HEK293 (cell line): ENCODE data around the gene STX11.

Source experiments
- TRIM28 ChIP-seq: IDR thresholded peaks from 2 replicates; pipeline ENCODE4 v1.6.1; 2011; ENCODE audit warnings: low read length, control low read depth, borderline replicate concordance
- ZBTB21 ChIP-seq: fragments of 450-650 bp; formaldehyde crosslinking; IDR thresholded peaks from 2 replicates; pipeline ENCODE4 v1.5.1; 2017; ENCODE audit warnings: missing biosample characterization, missing genetic modification characterization
- ZNF10 ChIP-seq: fragments of 450-650 bp; formaldehyde crosslinking; IDR thresholded peaks from 2 replicates; pipeline ENCODE4 v1.5.1; 2017; ENCODE audit warnings: missing biosample characterization, missing genetic modification characterization
- ZNF138 ChIP-seq: fragments of 450-650 bp; formaldehyde crosslinking; IDR thresholded peaks from 2 replicates; pipeline ENCODE4 v1.5.1; 2016; ENCODE audit warnings: missing biosample characterization, missing genetic modification characterization, borderline replicate concordance
- ZNF239 ChIP-seq: fragments of 450-650 bp; formaldehyde crosslinking; IDR thresholded peaks from 2 replicates; pipeline ENCODE4 v1.5.1; 2016; ENCODE audit warnings: missing biosample characterization, missing genetic modification characterization
- ZNF404 ChIP-seq: fragments of 450-650 bp; formaldehyde crosslinking; IDR thresholded peaks from 2 replicates; pipeline ENCODE4 v1.5.1; 2017; ENCODE audit warnings: missing biosample characterization, missing genetic modification characterization
- TF ChIP-seq, protein P1 (sequence below): fragments of 450-650 bp; formaldehyde crosslinking; IDR thresholded peaks from 2 replicates; pipeline ENCODE4 v1.5.1; 2016; ENCODE audit warnings: missing biosample characterization, missing genetic modification characterization
- TF ChIP-seq, protein P2 (sequence below): fragments of 450-650 bp; formaldehyde crosslinking; IDR thresholded peaks from 2 replicates; pipeline ENCODE4 v1.5.1; 2016; ENCODE audit warnings: missing biosample characterization, missing genetic modification characterization
- TF ChIP-seq, protein P3 (sequence below): sonication (generic); formaldehyde crosslinking; IDR thresholded peaks from 2 replicates; pipeline ENCODE4 v1.8.1; 2022; ENCODE audit warnings: mild to moderate bottlenecking, moderate library complexity, missing genetic modification reagents

DNA sequence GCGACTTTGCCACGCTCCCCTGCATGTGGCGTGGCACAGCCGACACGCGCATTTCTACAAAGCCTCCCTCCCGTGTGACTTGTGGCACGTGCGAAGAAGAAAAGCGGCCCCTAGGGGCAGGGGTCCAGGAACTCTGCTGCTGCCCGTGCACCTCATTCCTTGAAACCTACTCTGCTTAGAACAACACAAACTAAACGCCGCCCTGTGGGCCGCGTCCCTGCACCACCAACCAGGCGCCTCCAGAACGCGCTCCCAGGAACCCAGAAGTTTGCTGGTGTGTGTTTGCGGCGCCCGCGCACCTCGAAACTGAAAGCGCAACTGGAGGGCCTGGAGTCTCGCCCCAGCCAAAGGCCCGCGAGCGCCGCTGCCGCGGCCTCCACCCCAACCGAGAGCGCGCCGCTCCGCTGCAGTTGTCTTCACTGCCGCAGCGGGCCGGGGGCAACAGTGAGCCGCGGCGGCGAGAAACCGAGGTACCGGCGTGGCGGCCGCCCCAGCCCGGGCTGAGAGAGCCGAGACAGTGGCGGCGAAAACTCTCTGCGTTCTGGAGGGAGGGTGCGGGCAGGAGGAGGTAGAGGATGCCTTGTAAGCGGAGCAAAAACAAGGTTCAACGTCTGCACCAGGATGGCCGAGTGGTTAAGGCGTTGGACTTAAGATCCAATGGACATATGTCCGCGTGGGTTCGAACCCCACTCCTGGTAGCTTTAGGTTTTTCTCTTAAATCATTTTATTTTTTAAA, 65.8 kb downstream of the STX11 start:
- TF ChIP-seq ZNF404 (no peak), ZNF138 (tag by site-specific recombination) (no peak), TRIM28 (peak; percentile 83), ZNF10 (tag by site-specific recombination) (no peak), ZNF239 (no peak), ZBTB21 (tag by site-specific recombination) (peak; percentile 64)
- TF ChIP-seq, protein P1, sequence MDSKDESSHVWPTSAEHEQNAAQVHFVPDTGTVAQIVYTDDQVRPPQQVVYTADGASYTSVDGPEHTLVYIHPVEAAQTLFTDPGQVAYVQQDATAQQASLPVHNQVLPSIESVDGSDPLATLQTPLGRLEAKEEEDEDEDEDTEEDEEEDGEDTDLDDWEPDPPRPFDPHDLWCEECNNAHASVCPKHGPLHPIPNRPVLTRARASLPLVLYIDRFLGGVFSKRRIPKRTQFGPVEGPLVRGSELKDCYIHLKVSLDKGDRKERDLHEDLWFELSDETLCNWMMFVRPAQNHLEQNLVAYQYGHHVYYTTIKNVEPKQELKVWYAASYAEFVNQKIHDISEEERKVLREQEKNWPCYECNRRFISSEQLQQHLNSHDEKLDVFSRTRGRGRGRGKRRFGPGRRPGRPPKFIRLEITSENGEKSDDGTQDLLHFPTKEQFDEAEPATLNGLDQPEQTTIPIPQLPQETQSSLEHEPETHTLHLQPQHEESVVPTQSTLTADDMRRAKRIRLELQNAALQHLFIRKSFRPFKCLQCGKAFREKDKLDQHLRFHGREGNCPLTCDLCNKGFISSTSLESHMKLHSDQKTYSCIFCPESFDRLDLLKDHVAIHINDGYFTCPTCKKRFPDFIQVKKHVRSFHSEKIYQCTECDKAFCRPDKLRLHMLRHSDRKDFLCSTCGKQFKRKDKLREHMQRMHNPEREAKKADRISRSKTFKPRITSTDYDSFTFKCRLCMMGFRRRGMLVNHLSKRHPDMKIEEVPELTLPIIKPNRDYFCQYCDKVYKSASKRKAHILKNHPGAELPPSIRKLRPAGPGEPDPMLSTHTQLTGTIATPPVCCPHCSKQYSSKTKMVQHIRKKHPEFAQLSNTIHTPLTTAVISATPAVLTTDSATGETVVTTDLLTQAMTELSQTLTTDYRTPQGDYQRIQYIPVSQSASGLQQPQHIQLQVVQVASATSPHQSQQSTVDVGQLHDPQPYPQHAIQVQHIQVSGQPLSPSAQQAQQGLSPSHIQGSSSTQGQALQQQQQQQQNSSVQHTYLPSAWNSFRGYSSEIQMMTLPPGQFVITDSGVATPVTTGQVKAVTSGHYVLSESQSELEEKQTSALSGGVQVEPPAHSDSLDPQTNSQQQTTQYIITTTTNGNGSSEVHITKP, result peak; percentile 58; the same call in 1 of the 2 replicates
- TF ChIP-seq, protein P2, sequence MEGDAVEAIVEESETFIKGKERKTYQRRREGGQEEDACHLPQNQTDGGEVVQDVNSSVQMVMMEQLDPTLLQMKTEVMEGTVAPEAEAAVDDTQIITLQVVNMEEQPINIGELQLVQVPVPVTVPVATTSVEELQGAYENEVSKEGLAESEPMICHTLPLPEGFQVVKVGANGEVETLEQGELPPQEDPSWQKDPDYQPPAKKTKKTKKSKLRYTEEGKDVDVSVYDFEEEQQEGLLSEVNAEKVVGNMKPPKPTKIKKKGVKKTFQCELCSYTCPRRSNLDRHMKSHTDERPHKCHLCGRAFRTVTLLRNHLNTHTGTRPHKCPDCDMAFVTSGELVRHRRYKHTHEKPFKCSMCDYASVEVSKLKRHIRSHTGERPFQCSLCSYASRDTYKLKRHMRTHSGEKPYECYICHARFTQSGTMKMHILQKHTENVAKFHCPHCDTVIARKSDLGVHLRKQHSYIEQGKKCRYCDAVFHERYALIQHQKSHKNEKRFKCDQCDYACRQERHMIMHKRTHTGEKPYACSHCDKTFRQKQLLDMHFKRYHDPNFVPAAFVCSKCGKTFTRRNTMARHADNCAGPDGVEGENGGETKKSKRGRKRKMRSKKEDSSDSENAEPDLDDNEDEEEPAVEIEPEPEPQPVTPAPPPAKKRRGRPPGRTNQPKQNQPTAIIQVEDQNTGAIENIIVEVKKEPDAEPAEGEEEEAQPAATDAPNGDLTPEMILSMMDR (tag by site-specific recombination), result peak; percentile 93
- TF ChIP-seq, protein P3, sequence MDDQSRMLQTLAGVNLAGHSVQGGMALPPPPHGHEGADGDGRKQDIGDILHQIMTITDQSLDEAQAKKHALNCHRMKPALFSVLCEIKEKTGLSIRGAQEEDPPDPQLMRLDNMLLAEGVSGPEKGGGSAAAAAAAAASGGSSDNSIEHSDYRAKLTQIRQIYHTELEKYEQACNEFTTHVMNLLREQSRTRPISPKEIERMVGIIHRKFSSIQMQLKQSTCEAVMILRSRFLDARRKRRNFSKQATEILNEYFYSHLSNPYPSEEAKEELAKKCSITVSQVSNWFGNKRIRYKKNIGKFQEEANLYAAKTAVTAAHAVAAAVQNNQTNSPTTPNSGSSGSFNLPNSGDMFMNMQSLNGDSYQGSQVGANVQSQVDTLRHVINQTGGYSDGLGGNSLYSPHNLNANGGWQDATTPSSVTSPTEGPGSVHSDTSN, result no peak; the same call in 1 of the 2 replicates
